22Rv1 (cell line): ENCODE data around the gene SPSB2.

ENCODE experiments used
- ZFX ChIP-seq: fragments of 450-650 bp; IDR thresholded peaks from 2 replicates; pipeline ENCODE4 v1.6.1; 2017; ENCODE audit warnings: antibody characterized with exemption, borderline replicate concordance
- TF ChIP-seq, protein P1 (sequence below): fragments of 450-650 bp; IDR thresholded peaks from 2 replicates; pipeline ENCODE4 v1.5.1; 2017; ENCODE audit warnings: mild to moderate bottlenecking

DNA sequence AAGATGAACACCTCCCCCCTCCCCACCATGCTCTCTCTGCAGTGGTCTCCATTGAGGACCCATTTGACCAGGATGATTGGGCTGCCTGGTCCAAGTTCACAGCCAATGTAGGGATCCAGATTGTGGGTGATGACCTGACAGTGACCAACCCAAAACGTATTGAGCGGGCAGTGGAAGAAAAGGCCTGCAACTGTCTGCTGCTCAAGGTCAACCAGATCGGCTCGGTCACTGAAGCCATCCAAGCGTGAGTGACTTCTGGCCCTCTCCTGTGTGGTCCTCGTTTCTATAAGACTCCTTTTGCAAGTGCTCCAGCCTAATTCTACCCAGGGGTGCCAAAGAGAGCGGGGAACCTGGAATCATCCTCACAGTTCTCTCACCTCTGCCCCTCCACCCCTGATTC lies 48.4 kb upstream of the SPSB2 start:
- TF ChIP-seq, protein P1, sequence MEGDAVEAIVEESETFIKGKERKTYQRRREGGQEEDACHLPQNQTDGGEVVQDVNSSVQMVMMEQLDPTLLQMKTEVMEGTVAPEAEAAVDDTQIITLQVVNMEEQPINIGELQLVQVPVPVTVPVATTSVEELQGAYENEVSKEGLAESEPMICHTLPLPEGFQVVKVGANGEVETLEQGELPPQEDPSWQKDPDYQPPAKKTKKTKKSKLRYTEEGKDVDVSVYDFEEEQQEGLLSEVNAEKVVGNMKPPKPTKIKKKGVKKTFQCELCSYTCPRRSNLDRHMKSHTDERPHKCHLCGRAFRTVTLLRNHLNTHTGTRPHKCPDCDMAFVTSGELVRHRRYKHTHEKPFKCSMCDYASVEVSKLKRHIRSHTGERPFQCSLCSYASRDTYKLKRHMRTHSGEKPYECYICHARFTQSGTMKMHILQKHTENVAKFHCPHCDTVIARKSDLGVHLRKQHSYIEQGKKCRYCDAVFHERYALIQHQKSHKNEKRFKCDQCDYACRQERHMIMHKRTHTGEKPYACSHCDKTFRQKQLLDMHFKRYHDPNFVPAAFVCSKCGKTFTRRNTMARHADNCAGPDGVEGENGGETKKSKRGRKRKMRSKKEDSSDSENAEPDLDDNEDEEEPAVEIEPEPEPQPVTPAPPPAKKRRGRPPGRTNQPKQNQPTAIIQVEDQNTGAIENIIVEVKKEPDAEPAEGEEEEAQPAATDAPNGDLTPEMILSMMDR = no peak
- TF ChIP-seq ZFX = no peak
